OCI-M2 (cell line): ENCODE data around the gene UBE3D.
A peak's percentile ranks its signal among the peaks of the same experiment; 100 is the strongest.
"Not testable (repeated sequence)": the region's sequence is repeated elsewhere in the genome, so short reads cannot be mapped to it uniquely, and the experiment has no call there.

Source experiments
- DNase-seq: peaks from one replicate; lab custom pipeline; 2025; ENCODE audit not compliant: unreplicated experiment; lab: John Stamatoyannopoulos, UW

UBE3D gene

GRCh38 chr6:82915666-82916065, 150.0 kb downstream of the UBE3D start:
- no peak for DNase-seq

- no peak for DNase-seq
Measured at GRCh38 chr6:82914511-82914910, 151.1 kb downstream of the UBE3D start.

- DNase-seq, result no peak
Measured at GRCh38 chr6:82910820-82911219, 154.8 kb downstream of the UBE3D start.

- no peak for DNase-seq
Measured at GRCh38 chr6:82910395-82910794, 155.2 kb downstream of the UBE3D start.

GRCh38 chr6:82909551-82909950, 156.1 kb downstream of the UBE3D start:
- DNase-seq, result no peak

GRCh38 chr6:82908661-82909060, 157.0 kb downstream of the UBE3D start:
- no peak for DNase-seq

GRCh38 chr6:82906951-82907350, 158.7 kb downstream of the UBE3D start:
- no peak for DNase-seq

- DNase-seq, result no peak
Measured at GRCh38 chr6:82906489-82906888, 159.2 kb downstream of the UBE3D start.

- no peak for DNase-seq
Measured at GRCh38 chr6:82904860-82905259, 160.8 kb downstream of the UBE3D start.

- no peak for DNase-seq
Measured at GRCh38 chr6:82904257-82904656, 161.4 kb downstream of the UBE3D start.

GRCh38 chr6:82902290-82902689, 163.4 kb downstream of the UBE3D start:
- no peak for DNase-seq

- no peak for DNase-seq
Measured at GRCh38 chr6:82894653-82895259, 170.9 kb downstream of the UBE3D start.

- peak; percentile 75 for DNase-seq
Measured at GRCh38 chr6:82893889-82894652, 171.6 kb downstream of the UBE3D start.

GRCh38 chr6:82891503-82891902, 174.1 kb downstream of the UBE3D start:
- not testable (repeated sequence) for DNase-seq

- no peak for DNase-seq
Measured at GRCh38 chr6:82891076-82891475, 174.6 kb downstream of the UBE3D start.

- no peak for DNase-seq
Measured at GRCh38 chr6:82890240-82890639, 175.4 kb downstream of the UBE3D start.

GRCh38 chr6:82889143-82889542, 176.5 kb downstream of the UBE3D start:
- DNase-seq, result no peak

GRCh38 chr6:82882363-82883023, 183.1 kb downstream of the UBE3D start:
- peak; percentile 25 for DNase-seq

GRCh38 chr6:82881519-82881918, 184.1 kb downstream of the UBE3D start:
- DNase-seq, result no peak

GRCh38 chr6:82878812-82879211, 186.8 kb downstream of the UBE3D start:
- no peak for DNase-seq

GRCh38 chr6:82877213-82878195, 188.1 kb downstream of the UBE3D start:
- DNase-seq, result no peak
